OCI-LY7 (cell line): ENCODE measurements around the gene MALRD1. TPM values are rescaled to one million over a fixed set of nuclear protein-coding genes. Genes with fewer than 3 reads are reported as not detected.

ENCODE experiments used
- BruUV-seq: library from RNA; stranded (reverse); fragments of 400-500 nt; replicated peaks from 2 replicates; lab custom pipeline; 2021; lab: Mats Ljungman, UMichigan
- CTCF ChIA-PET: fragments of 300-600 bp; sonication (Branson Sonifier 250); formaldehyde crosslinking; loops from one replicate; lab custom pipeline; 2022; ENCODE audit warnings: antibody characterized with exemption; ENCODE audit not compliant: unreplicated experiment; lab: Charles Lee
- POLR2A ChIA-PET: fragments of 300-600 bp; sonication (Branson Sonifier 250); formaldehyde crosslinking; loops from one replicate; lab custom pipeline; 2022; ENCODE audit warnings: antibody characterized with exemption; lab: Charles Lee
- DNase-seq: peaks from one replicate; pipeline ENCODE4 v3.0.0-alpha.2; 2015; ENCODE audit warnings: low spot score
- H2AFZ ChIP-seq: fragments of 200-600 bp; sonication (generic), shearing (Covaris generic); 2 replicates; pipeline ENCODE4 v1.6.1; 2014; ENCODE audit warnings: mild to moderate bottlenecking, antibody characterized with exemption, low read length, moderate library complexity
- H3K27ac ChIP-seq: fragments of 200-600 bp; sonication (generic); 2 replicates; pipeline ENCODE4 v1.5.1; 2014; ENCODE audit warnings: mixed run types, low read depth, mild to moderate bottlenecking, moderate library complexity, low read length, inconsistent platforms; ENCODE audit not compliant: poor library complexity, severe bottlenecking
- H3K36me3 ChIP-seq: fragments of 200-600 bp; sonication (generic); 2 replicates; pipeline ENCODE4 v1.6.1; 2014; ENCODE audit warnings: mild to moderate bottlenecking, antibody characterized with exemption, low read length, moderate library complexity, mixed read lengths; ENCODE audit not compliant: insufficient read depth
- H3K4me1 ChIP-seq: fragments of 200-600 bp; sonication (generic); 2 replicates; pipeline ENCODE4 v1.5.1; 2014; ENCODE audit warnings: mild to moderate bottlenecking, low read length; ENCODE audit not compliant: insufficient read depth, poor library complexity, severe bottlenecking
- H3K4me2 ChIP-seq: fragments of 200-600 bp; sonication (generic); 2 replicates; pipeline ENCODE4 v1.6.1; 2014; ENCODE audit warnings: mild to moderate bottlenecking, low read length
- H3K4me3 ChIP-seq: fragments of 200-600 bp; sonication (generic); 2 replicates; pipeline ENCODE4 v1.5.1; 2014; ENCODE audit warnings: mild to moderate bottlenecking, low read depth, low read length; ENCODE audit not compliant: poor library complexity, severe bottlenecking
- H3K79me2 ChIP-seq: fragments of 200-600 bp; sonication (generic); 2 replicates; pipeline ENCODE4 v1.6.1; 2016; ENCODE audit warnings: low read depth, mild to moderate bottlenecking, low read length, moderate library complexity, mixed read lengths; ENCODE audit not compliant: insufficient read depth
- H3K9me2 ChIP-seq: fragments of 200-600 bp; sonication (generic); 2 replicates; pipeline ENCODE4 v1.6.1; 2016; ENCODE audit warnings: mild to moderate bottlenecking, low read length, mixed read lengths; ENCODE audit not compliant: insufficient read depth
- H3K9me3 ChIP-seq: fragments of 200-600 bp; sonication (generic); 2 replicates; pipeline ENCODE4 v1.6.1; 2014; ENCODE audit warnings: mild to moderate bottlenecking, mixed run types, low read length, mixed read lengths
- H4K20me1 ChIP-seq: fragments of 200-600 bp; sonication (generic); 2 replicates; pipeline ENCODE4 v1.6.1; 2014; ENCODE audit warnings: mild to moderate bottlenecking, antibody characterized with exemption, low read length, moderate library complexity, mixed read lengths; ENCODE audit not compliant: insufficient read depth
- CTCF ChIP-seq: fragments of 200-600 bp; sonication (generic); conservative IDR thresholded peaks from 2 replicates; pipeline ENCODE4 v1.5.1; 2014; ENCODE audit warnings: mild to moderate bottlenecking, antibody characterized with exemption, low read length, moderate library complexity, mixed read lengths
- EZH2phosphoT487 ChIP-seq: fragments of 200-600 bp; sonication (generic); IDR thresholded peaks from 2 replicates; pipeline ENCODE4 v1.6.1; 2018; ENCODE audit warnings: low read depth, borderline replicate concordance, mild to moderate bottlenecking, mixed run types, antibody characterized with exemption, low read length, moderate library complexity, mixed read lengths
- intact Hi-C: fragments of 100-400 bp; cut with micrococcal nuclease; formaldehyde crosslinking; loops from one replicate; pipeline ENCODE4 v1.10.0; 2022; ENCODE audit not compliant: unreplicated experiment
- total RNA-seq, 2 experiments: library from RNA; depleted of rRNA in 1 of 2; stranded (reverse); fragments of >200 nt in 1 of 2; shearing (Covaris generic) in 1 of 2; gene quantifications; 2 replicates each; pipeline ENCODE4 v1.2.3, GENCODE V29; 2014 to 2022

The MALRD1 gene
- total RNA-seq, 2 experiments from 2014 or later, result not detected

DNA sequence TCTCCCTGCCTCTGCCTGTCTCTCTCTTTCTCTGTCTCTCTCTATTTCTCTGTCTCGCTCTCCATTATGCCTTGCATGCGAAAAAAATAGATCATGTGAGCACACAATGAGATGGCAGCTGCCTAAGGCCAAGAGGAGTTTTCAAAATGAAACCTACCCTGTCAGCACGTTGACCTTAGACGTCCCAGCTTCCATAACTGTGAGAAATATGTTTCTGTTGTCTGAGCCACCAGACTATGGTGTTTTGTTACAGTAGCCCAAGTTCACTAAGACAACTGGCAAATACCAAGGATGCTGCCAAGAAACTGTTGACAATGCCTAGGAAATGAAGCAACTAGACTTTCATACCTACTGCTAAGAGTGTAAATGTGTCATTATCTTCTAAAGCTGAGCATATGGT, 697.1 kb downstream of the MALRD1 start:
- TF ChIP-seq EZH2phosphoT487 (no peak), CTCF (no peak)
- Histone ChIP-seq H3K9me2 (no peaks in the 10 kb centered on the region), H3K4me1 (no peaks in the 10 kb centered on the region), H3K27ac (no peak overlapping the region), H3K4me2 (no peak overlapping the region), H3K9me3 (no peaks in the 10 kb centered on the region), H4K20me1 (no peaks in the 10 kb centered on the region), H3K79me2 (no peaks in the 10 kb centered on the region), H3K4me3 (no peak overlapping the region), H2AFZ (no peak overlapping the region), H3K36me3 (no peaks in the 10 kb centered on the region)
- CTCF ChIA-PET, result no interaction called here
- intact Hi-C loops, result no loop called here
- no peak for DNase-seq
- no TSS peak for BruUV-seq
- POLR2A ChIA-PET, result interaction anchor here (0.6 kb wide), 1 partner anchor 1011 kb away, joined by 3 read pairs; no protein-coding TSS in a partner anchor

- Histone ChIP-seq H3K4me3 (no peak overlapping the region), H3K9me3 (no peaks in the 10 kb centered on the region), H4K20me1 (no peaks in the 10 kb centered on the region), H3K4me2 (no peak overlapping the region), H3K27ac (no peak overlapping the region), H3K36me3 (no peaks in the 10 kb centered on the region), H3K9me2 (no peaks in the 10 kb centered on the region), H3K79me2 (no peaks in the 10 kb centered on the region), H3K4me1 (no peaks in the 10 kb centered on the region), H2AFZ (no peak overlapping the region)
- ChIA-PET CTCF (no interaction called here), POLR2A (no interaction called here)
- intact Hi-C loops, result no loop called here
- no TSS peak for BruUV-seq
- no peak for TF ChIP-seq EZH2phosphoT487
- TF ChIP-seq CTCF, result no peak
- DNase-seq, result no peak
Measured at GRCh38 chr10:19749185-19749729, 700.7 kb downstream of the MALRD1 start.

DNA sequence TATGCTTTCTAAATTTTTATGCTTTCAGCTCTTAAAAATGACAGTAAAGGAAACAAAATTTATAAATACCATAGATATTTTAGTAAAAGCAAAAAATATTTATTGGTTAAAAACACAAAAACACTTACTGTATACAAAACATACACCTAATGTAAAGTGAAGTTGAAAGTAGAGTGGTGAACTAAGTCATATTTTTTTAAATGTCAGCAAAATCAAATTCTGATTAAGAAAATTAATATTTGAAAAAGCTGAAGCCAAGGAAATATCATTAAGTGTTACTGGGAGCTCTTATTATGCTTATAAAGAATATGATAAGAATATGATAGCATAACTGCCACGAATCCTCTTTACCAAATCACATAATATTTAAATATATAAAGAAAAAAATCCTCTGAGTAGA, 702.4 kb downstream of the MALRD1 start:
- H4K20me1 ChIP-seq, result no peaks in the 10 kb centered on the region
- no peaks in the 10 kb centered on the region for H3K36me3 ChIP-seq
- H3K27ac ChIP-seq, result no peak overlapping the region
- no peaks in the 10 kb centered on the region for H3K9me3 ChIP-seq
- intact Hi-C loops, result no loop called here
- H3K4me1 ChIP-seq, result no peaks in the 10 kb centered on the region
- H2AFZ ChIP-seq, result no peak overlapping the region
- H3K9me2 ChIP-seq, result no peaks in the 10 kb centered on the region
- no peaks in the 10 kb centered on the region for H3K79me2 ChIP-seq
- POLR2A ChIA-PET, result no interaction called here
- DNase-seq, result no peak
- BruUV-seq, result no TSS peak
- CTCF ChIA-PET, result no interaction called here
- no peak overlapping the region for H3K4me2 ChIP-seq
- H3K4me3 ChIP-seq, result no peak overlapping the region
- TF ChIP-seq EZH2phosphoT487 (no peak), CTCF (no peak)
